Adipocyte (in vitro differentiated cells): ENCODE measurements around the gene B3GALNT2.

Experiments used
- DNase-seq: peaks from one replicate; pipeline ENCODE4 v3.0.0-alpha.2; 2015; ENCODE audit warnings: low read depth
- H3K27me3 ChIP-seq: replicated peaks from 2 replicates; pipeline ENCODE4 v1.7.0; 2013; ENCODE audit warnings: mild to moderate bottlenecking, low read length, moderate library complexity; ENCODE audit not compliant: control insufficient read depth, insufficient read depth
- H3K36me3 ChIP-seq: 2 replicates; pipeline ENCODE4 v1.7.0; 2013; ENCODE audit warnings: low read length, mild to moderate bottlenecking, moderate library complexity; ENCODE audit not compliant: control insufficient read depth, insufficient read depth, severe bottlenecking
- H3K4me1 ChIP-seq: 2 replicates; pipeline ENCODE4 v1.7.0; 2013; ENCODE audit warnings: mild to moderate bottlenecking, low read length, moderate library complexity; ENCODE audit not compliant: control insufficient read depth, insufficient read depth
- H3K4me3 ChIP-seq: 2 replicates; pipeline ENCODE4 v1.7.0; 2013; ENCODE audit warnings: mild to moderate bottlenecking, low read length, moderate library complexity
- H3K9ac ChIP-seq: 2 replicates; pipeline ENCODE4 v1.7.0; 2013; ENCODE audit warnings: mild to moderate bottlenecking, low read length, moderate library complexity
- H3K9me3 ChIP-seq: 2 replicates; pipeline ENCODE4 v1.7.0; 2013; ENCODE audit warnings: mild to moderate bottlenecking, low read length, moderate library complexity; ENCODE audit not compliant: control insufficient read depth

The B3GALNT2 gene

GRCh38 chr1:235404190-235404589 is 100.1 kb downstream of the B3GALNT2 start:
- Histone ChIP-seq H3K9ac (no peak overlapping the region), H3K4me1 (peaks cover 15% of the 10 kb centered on the region), H3K27me3 (no peaks in the 10 kb centered on the region), H3K9me3 (no peaks in the 10 kb centered on the region), H3K4me3 (no peak overlapping the region), H3K36me3 (no peaks in the 10 kb centered on the region)
- peak; percentile 25 for DNase-seq

DNA sequence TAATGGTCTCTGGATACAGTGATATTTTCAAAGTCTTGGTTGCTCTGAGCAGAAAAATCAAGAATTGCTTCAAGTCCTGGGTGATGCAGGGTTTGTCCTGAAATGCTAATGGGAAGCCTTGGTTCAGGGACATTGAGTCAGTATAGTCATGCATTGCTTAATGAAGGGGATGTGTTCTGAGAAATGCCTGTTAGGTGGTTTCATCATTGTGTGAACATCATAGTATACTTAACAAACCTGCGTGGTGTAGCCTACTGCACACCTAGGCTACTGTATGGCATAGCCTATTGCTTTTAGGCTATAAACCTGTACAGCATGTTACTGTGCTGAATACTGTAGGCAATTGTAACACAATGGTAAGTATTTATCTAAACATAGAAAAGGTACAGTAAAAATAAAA is 100.7 kb downstream of the B3GALNT2 start:
- Histone ChIP-seq H3K9ac (no peak overlapping the region), H3K27me3 (no peaks in the 10 kb centered on the region), H3K9me3 (no peaks in the 10 kb centered on the region), H3K4me3 (no peak overlapping the region), H3K36me3 (no peaks in the 10 kb centered on the region), H3K4me1 (peaks cover 9% of the 10 kb centered on the region)
- DNase-seq, result no peak

DNA sequence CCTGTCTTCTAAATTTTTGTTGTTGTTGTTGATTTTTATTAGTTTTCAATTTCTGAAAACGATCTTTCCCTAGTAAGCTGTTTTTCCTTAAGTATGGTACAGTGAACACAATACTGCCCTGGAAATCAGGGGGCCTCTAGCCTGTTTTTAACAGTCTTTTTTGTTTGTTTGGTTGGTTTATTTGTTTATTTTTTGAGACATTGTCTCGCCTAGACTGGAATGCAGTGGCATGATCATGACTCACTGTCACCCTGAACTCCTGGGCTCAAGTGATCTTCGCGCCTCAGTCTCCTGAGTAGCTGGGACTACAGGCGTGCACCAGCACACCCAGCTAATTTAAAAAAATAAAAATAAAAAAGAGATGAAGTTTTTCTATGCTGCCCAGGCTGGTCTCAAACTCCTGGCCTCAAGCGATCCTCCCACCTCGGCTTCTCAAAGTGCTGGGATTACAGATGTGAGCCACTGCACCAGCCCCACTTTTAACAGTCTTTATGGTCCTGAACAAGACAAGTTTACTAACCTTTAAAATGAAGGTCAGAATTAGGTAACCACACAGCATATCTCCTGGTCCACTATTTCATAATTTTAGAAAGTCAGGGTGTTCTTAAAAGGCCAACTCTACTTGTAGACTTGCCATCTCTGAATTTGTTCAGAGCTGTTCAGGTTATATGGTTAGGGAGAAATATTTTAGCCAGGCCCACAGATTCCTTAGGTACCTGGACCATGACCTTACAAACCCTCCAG is 101.6 kb downstream of the B3GALNT2 start:
- peak; percentile 24 for DNase-seq
- H3K27me3 ChIP-seq, result no peaks in the 10 kb centered on the region
- no peaks in the 10 kb centered on the region for H3K9me3 ChIP-seq
- H3K36me3 ChIP-seq, result no peaks in the 10 kb centered on the region
- H3K9ac ChIP-seq, result no peak overlapping the region
- H3K4me3 ChIP-seq, result no peak overlapping the region
- peaks cover 14% of the 10 kb centered on the region for H3K4me1 ChIP-seq

DNA sequence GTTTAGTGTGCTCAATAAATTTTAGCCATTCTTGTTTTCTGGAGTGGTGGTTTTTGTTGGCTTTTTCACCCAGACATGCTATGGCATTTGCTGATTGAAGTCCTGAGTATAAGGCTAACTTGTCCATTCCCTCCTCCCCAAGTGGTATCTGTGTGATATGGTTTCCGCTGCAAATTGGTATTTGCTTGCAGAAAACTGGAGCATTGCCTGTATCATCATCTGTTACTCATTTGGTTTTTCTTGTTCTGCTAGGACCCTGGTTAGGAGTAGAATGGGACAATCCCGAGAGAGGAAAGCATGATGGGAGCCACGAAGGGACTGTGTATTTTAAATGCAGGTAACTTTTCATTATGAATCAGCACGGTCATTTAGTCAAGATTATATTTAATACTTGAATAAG is 103.0 kb downstream of the B3GALNT2 start:
- H3K27me3 ChIP-seq, result no peaks in the 10 kb centered on the region
- H3K36me3 ChIP-seq, result no peaks in the 10 kb centered on the region
- H3K9me3 ChIP-seq, result no peaks in the 10 kb centered on the region
- H3K9ac ChIP-seq, result no peak overlapping the region
- H3K4me3 ChIP-seq, result no peak overlapping the region
- H3K4me1 ChIP-seq, result peaks cover 19% of the 10 kb centered on the region
- DNase-seq, result peak; percentile 51
